Measurements from ENCODE around the gene SPATA31C1.
"Not testable (repeated sequence)": the region's sequence is repeated elsewhere in the genome, so short reads cannot be mapped to it uniquely, and the experiment has no call there.

SPATA31C1 gene

DNA sequence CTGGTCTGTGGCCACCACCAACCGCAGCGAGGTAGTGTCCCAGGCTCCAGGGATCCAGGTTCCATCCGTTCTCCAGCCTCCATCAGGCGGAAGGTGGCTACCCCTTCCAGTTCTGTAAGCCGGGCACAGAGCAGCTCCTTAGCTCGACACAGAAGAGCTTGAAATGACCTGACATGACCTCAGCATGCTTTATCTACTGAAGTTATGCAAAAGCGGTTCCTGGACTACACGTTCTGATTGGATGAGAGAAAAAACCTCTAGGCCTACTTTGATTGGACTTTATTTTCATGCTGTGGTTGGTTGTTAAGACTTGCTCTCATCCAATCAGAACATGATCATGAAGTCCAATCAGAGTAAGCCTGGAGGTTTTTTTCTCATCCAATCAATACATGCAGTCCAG lies 21.3 kb downstream of the SPATA31C1 start:
- not testable (repeated sequence) for H3K27ac ChIP-seq

DNA sequence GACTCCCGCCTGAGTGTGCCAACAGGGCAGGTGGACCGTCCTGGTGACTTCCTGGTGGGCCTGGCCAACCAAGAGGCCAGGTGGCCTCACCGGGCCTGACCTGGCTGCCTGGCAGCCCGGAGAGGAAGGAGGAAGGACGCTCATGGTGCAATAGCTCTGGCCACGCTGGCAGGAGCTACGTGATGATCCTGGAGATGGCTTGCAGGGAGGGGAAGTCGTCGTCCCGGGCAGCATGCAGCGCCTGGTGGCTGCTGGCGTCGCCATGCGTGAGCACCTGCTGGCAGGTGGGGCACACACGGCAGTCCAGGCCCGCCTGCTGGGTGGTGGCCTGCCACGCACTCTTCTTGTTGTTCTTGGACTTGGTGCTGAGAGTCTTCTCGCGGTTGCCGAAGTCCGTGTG lies 26.3 kb downstream of the SPATA31C1 start:
- TF ChIP-seq ZFX (IDR thresholded peaks at IDR 0.05): no peak
- TF ChIP-seq, protein P1, sequence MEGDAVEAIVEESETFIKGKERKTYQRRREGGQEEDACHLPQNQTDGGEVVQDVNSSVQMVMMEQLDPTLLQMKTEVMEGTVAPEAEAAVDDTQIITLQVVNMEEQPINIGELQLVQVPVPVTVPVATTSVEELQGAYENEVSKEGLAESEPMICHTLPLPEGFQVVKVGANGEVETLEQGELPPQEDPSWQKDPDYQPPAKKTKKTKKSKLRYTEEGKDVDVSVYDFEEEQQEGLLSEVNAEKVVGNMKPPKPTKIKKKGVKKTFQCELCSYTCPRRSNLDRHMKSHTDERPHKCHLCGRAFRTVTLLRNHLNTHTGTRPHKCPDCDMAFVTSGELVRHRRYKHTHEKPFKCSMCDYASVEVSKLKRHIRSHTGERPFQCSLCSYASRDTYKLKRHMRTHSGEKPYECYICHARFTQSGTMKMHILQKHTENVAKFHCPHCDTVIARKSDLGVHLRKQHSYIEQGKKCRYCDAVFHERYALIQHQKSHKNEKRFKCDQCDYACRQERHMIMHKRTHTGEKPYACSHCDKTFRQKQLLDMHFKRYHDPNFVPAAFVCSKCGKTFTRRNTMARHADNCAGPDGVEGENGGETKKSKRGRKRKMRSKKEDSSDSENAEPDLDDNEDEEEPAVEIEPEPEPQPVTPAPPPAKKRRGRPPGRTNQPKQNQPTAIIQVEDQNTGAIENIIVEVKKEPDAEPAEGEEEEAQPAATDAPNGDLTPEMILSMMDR (conservative IDR thresholded peaks at IDR 0.05): no peak

DNA sequence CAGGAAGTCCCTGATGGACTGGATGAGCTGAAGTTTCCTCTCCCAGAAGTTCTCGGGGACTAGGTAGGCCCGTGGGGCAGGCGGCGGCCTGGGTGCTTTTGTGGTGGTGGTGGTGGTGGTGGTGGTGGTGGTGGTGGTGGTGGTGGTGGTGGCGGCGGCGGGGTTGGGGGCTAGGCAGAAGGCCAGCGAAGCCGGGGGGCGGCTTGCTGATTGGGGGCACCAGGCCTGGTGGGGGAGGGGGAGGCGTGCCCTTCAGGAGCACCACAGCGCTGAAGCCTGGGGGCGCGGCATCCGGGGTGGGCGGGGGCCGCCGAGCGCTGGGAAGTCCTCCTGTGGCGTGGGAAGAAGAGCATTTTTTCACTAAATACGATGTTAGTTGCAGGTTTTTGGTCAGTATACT lies 26.9 kb downstream of the SPATA31C1 start:
- no peak for TF ChIP-seq ZFX (IDR thresholded peaks at IDR 0.05)
- TF ChIP-seq, protein P1 (conservative IDR thresholded peaks at IDR 0.05): no peak

More for the DNA sequence above, 26.3 kb downstream of the SPATA31C1 start:
- no peak overlapping the region for H3K27ac ChIP-seq

DNA sequence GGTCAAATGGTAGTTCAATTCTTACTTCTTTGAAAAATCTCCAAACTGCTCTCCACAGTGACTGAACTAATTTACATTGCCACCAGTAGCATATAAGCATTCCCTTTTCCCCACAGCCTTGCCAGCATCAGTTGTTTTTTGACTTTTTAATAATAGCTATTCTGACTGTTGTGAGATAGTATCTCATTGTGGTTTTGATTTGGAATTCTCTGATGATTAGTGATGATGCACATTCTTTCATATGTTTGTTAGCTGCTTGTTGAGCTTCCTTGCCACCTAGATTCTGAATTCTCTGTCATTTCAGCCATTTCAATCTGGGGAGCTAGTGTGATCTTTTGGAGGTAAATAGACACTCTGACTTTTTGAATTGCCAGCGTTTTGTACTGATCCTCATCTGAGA lies 32.5 kb downstream of the SPATA31C1 start:
- TF ChIP-seq, protein P1 (conservative IDR thresholded peaks at IDR 0.05): no peak
- TF ChIP-seq ZFX (IDR thresholded peaks at IDR 0.05): no peak
- H3K27ac ChIP-seq: no peak overlapping the region

More for the DNA sequence above, 26.9 kb downstream of the SPATA31C1 start:
- H3K27ac ChIP-seq: no peak overlapping the region

DNA sequence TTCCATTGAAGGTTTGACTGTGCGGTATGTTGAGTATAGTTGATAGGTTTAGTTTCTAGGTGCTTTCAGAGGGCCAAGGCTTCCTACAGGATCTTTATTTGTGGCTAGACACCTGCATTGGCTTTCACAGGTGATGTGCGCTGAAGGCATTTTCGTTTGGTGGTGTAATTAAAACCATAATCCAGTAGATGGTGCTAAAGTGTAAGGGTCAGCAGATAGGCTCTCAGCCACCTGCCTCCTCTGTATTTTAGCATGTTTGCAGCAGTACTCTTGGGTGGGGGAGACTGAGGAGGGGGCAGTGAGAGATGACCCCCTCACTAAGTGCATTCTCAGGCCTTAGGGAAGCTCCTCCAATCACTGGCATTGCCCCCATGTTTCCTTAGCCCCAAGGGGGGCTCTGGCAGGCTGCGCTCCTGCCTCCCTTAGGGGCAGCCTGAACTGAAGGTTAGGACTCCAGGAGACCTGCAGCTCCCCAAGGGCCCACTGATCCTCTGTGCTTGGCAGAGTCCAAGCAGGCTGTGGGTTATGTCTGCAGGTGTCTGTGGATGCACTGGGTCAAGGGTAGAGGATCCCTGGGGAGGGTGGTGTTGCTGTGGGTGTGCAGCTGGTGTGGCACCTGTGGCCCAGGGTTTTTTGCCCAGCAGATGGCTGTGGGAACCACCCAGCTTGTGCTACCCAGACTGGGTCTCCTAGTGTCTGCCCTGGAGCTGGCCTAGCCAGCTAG lies 33.2 kb downstream of the SPATA31C1 start:
- H3K27ac ChIP-seq: no peak overlapping the region
- no peak for TF ChIP-seq ZFX (IDR thresholded peaks at IDR 0.05)
- TF ChIP-seq, protein P1 (conservative IDR thresholded peaks at IDR 0.05): peak; percentile 85

DNA sequence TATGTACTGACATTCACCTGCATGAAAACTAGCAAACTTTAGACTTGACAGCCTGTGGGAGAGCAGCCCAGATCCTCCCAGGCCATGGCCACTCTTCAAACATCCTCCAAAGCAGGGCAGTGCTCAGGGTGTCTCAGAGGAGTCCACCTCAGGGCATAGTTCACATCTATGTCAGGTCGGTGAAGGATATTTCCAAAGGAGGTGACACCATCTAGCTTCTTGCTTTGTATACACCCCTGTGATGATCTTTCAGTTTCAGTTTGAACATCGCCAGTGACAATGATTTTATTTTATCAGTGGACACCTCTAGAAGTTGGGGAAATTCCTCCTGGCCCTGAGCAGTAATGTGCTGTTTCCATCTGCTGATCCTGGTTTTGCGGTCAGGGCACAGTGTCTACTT lies 36.5 kb downstream of the SPATA31C1 start:
- TF ChIP-seq ZFX (IDR thresholded peaks at IDR 0.05): no peak
- TF ChIP-seq, protein P1 (conservative IDR thresholded peaks at IDR 0.05): no peak
- no peak overlapping the region for H3K27ac ChIP-seq

DNA sequence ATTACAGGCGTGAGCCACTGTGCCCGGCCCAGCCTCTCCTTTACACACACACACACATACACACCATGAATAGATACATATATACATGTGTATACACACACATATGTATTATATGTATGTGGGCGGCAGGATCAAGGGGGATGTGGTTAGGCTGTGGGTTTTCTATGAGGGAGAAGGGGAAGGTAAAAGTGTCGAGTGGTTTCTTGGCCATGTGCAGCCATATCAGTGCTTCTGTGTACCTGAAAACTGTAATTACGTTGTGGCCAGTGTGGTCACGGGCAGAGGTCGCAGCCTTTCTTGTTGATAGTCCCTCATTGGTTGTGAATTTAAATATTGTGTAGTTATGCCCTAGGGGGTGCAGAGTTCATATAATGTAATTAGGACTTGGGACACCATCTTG lies 40.1 kb downstream of the SPATA31C1 start:
- H3K27ac ChIP-seq: no peak overlapping the region
- TF ChIP-seq, protein P1 (conservative IDR thresholded peaks at IDR 0.05): no peak
- no peak for TF ChIP-seq ZFX (IDR thresholded peaks at IDR 0.05)

DNA sequence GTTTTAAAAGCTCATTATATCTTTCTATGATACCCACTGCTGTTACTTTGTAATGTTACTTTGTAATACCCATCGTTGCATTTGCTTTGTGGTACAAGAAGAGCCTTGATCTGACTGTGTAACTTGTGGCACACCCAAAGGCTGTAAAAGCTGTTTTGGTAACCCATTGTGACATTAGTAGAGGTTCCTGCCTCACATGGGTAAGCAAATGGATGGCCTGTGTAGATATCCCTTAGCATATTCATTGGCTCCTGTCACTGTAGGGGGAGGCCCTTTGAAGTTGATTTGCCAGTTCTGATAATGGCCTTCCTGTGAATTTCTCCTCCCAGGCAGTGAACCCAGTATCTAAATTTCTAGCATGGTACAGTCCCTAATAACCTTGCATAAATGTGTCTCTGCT lies 40.8 kb downstream of the SPATA31C1 start:
- no peak for TF ChIP-seq ZFX (IDR thresholded peaks at IDR 0.05)
- TF ChIP-seq, protein P1 (conservative IDR thresholded peaks at IDR 0.05): no peak
- no peak overlapping the region for H3K27ac ChIP-seq
